ENCODE measurements around the gene LDLR.
"Not testable (repeated sequence)": the region's sequence is repeated elsewhere in the genome, so short reads cannot be mapped to it uniquely, and the experiment has no call there.

DNA sequence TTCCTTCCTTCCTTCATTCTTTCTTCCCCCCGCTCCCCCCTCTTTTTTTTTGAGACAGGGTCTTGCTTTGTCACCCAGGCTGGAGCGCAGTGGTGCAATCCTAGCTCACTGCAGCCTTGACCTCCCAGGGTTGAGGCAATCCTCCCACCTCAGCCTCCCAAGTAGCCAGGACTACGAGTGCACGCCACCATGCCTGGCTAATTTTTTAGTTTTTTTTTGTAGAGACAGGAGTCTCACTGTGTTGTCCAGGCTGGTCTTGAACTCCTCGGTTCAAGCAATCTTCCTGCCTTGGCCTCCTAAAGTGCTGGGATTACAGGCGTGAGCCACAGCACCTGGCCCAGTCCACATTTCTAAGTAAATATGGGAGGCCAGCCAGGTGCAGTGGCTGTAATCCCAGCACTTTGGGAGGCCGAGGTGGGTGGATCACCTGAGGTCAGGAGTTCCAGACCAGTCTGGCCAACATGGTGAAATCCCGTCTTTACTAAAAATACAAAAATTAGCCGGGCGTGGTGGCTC, 50.8 kb downstream of the LDLR start:
- TF ChIP-seq, protein P1, sequence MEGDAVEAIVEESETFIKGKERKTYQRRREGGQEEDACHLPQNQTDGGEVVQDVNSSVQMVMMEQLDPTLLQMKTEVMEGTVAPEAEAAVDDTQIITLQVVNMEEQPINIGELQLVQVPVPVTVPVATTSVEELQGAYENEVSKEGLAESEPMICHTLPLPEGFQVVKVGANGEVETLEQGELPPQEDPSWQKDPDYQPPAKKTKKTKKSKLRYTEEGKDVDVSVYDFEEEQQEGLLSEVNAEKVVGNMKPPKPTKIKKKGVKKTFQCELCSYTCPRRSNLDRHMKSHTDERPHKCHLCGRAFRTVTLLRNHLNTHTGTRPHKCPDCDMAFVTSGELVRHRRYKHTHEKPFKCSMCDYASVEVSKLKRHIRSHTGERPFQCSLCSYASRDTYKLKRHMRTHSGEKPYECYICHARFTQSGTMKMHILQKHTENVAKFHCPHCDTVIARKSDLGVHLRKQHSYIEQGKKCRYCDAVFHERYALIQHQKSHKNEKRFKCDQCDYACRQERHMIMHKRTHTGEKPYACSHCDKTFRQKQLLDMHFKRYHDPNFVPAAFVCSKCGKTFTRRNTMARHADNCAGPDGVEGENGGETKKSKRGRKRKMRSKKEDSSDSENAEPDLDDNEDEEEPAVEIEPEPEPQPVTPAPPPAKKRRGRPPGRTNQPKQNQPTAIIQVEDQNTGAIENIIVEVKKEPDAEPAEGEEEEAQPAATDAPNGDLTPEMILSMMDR (IDR thresholded peaks at IDR 0.05; ENCODE audit: insufficient read depth, low read length, poor library complexity, severe bottlenecking), result not testable (repeated sequence)
- not testable (repeated sequence) for TF ChIP-seq EZH2phosphoT487 (conservative IDR thresholded peaks at IDR 0.05; ENCODE audit: low read length)

Data from SU-DHL-6 (cell line).